GM19023 (cell line): ENCODE data around the gene CABP7.

Experiments used
- ATAC-seq: cut with Tn5 transposase; IDR thresholded peaks from one replicate; pipeline ENCODE4 v1.9.1; 2021; ENCODE audit warnings: mild to moderate bottlenecking, moderate library complexity; ENCODE audit not compliant: unreplicated experiment

Gene CABP7

DNA sequence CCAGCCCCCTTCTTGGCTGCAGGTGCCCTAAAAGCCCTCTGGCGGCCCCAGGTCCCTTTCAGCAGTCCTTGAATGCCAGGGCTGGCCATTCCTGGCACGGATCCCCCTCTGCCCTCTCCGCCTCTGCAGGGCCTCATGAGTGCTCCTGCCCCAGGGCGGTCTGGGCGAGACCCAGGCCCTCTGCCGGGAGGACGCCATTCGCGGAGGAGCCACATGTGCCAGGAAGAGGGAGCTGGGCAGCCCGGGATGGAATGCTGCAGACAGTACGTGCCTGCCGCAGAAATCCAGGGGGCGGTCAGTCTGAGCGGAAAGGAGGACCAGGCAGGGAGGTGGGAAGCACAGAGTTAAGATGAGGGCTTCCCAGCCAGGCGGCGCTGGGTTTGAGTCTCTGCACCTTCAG, 2.8 kb downstream of the CABP7 start:
- no peak for ATAC-seq

- ATAC-seq, result no peak
Observed at GRCh38 chr22:29723766-29724165, 4.0 kb downstream of the CABP7 start.

GRCh38 chr22:29724843-29725242, 5.0 kb downstream of the CABP7 start:
- no peak for ATAC-seq

GRCh38 chr22:29726106-29726505, 6.3 kb downstream of the CABP7 start:
- no peak for ATAC-seq

- ATAC-seq, result no peak
Observed at GRCh38 chr22:29726512-29727130, 6.8 kb downstream of the CABP7 start.

- ATAC-seq, result no peak
Observed at GRCh38 chr22:29727131-29727523, 7.3 kb downstream of the CABP7 start.

DNA sequence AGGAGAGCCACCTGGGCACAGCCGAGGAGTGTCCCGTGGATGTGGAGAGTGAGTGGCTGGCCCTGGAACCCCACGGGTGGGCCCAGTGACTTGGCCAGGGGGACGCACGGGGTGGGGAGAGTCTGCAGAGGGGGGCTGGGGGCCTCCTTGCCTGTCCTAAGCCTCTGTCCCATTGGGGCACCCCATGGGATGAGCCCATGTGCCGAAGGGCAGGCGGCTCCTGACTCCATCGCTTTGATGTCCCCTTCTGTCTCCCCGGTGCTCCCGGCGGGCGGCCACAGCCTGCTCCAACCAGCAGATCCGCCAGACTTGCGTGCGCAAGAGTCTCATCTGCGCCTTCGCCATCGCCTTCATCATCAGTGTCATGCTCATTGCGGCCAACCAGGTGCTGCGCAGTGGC, 9.4 kb downstream of the CABP7 start:
- ATAC-seq, result no peak

DNA sequence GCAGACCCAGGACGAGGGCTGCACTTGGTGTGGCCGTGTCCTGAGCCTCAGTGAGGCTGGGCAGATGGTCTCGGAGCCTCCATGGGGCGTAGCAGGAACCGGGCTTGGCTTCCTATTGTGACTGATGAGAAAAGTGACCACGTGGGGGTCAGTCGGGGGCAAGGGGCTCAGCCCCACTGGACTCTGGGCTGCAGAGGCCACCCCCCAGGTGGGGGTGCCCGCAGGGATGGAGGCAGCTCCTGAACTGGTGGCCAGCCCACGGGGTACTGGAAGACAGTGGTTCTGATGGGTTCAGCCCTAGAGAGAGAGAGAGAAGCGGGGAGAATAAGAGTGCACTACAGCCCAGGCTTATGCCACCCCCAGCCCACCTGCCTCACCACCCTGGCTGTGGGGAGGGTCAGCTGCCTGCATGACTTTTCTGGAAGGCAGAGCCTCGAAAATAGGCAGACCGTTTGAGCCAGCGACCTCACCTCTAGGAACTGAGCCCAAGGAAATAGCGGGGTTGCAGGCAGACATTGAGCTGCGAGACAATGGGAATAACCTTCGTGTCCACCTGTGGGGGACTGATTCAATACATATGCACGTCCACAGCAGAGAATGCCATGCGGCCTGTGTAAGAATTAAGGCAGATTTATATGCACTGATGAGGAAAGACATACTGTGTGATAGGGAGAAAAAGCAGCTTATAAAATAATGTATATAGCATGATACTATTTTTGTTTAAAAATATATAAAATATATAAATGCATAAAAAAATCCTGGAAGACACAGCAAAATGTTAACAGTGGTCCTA, 11.5 kb downstream of the CABP7 start:
- ATAC-seq, result no peak

- no peak for ATAC-seq
Observed at GRCh38 chr22:29732883-29733282, 13.1 kb downstream of the CABP7 start.

- no peak for ATAC-seq
Observed at GRCh38 chr22:29733362-29734201, 13.8 kb downstream of the CABP7 start.

GRCh38 chr22:29734406-29734805, 14.6 kb downstream of the CABP7 start:
- ATAC-seq, result no peak

GRCh38 chr22:29734838-29735237, 15.0 kb downstream of the CABP7 start:
- ATAC-seq, result no peak

- ATAC-seq, result no peak
Observed at GRCh38 chr22:29735416-29735815, 15.6 kb downstream of the CABP7 start.

GRCh38 chr22:29737251-29738117, 17.7 kb downstream of the CABP7 start:
- no peak for ATAC-seq

GRCh38 chr22:29738118-29738815, 18.5 kb downstream of the CABP7 start:
- ATAC-seq, result no peak

- ATAC-seq, result no peak
Observed at GRCh38 chr22:29739346-29739875, 19.6 kb downstream of the CABP7 start.

GRCh38 chr22:29740216-29740615, 20.4 kb downstream of the CABP7 start:
- no peak for ATAC-seq

- ATAC-seq, result no peak
Observed at GRCh38 chr22:29741926-29742325, 22.1 kb downstream of the CABP7 start.

DNA sequence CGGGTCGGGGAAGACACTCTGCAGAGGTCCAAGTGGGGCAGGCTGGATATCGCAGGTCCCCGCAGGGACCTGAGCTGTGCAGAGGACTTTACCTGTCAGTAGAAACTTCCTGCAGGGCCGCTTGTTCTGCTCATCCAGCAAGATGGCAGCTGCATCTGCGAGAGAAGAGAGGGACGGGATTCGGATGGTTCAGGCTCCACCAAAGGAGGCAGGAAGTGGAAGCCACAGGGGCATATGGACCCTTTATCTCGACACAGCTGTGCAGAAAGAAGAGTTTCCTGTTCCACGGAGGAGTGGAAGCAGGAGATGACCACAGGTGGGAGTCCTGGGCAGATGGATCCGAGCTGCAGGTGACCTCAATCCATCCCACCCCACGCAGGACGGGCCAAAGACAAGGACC, 22.5 kb downstream of the CABP7 start:
- ATAC-seq, result no peak

DNA sequence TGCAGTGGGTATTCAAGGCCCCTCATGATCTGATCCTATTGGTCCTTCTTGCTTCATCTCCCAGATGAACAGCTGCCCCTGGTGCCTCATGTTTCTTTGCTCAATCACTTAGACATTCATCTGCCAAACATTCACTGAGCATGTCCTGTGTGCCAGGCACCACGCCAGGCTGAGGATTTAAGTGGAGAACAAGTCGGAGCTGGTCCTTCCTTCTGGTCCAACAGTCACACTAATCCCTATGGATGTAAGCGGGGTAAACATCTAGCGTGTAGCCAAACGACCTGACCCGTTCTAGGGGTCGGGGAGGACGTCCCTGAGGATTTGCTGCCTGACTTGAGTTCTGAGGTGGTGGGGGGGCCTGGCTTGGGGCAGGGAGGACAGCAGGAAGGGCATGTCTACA, 25.1 kb downstream of the CABP7 start:
- no peak for ATAC-seq
